Gastroesophageal sphincter (tissue), 4 donors: ENCODE results near the gene NTSR1. TPM values are rescaled to one million over a fixed set of nuclear protein-coding genes. Genes with fewer than 3 reads are reported as not detected.

Experiments used
- ATAC-seq: fragments of 150-250 bp; one replicate; pipeline ENCODE4 v1.9.1; 2016; ENCODE audit warnings: mild to moderate bottlenecking, moderate library complexity
- H3K27ac ChIP-seq, 4 donors: fragments of 200-600 bp; sonication (generic) in 3 of 4; 1 replicate in 3 of 4; 2 replicates in 1 of 4; pipeline ENCODE4 v1.5.1; 2016 to 2019
- H3K27me3 ChIP-seq: fragments of 200-600 bp; sonication (generic); one replicate; pipeline ENCODE4 v1.5.1; 2019
- H3K36me3 ChIP-seq, 2 donors: fragments of 200-600 bp; sonication (generic); one replicate each; pipeline ENCODE4 v1.5.1; 2019; ENCODE audit warnings: control low read depth in 1 of 2
- H3K4me1 ChIP-seq, 3 donors: fragments of 200-600 bp; sonication (generic); 1 replicate in 2 of 3; 2 replicates in 1 of 3; pipeline ENCODE4 v1.5.1; 2016 to 2019; ENCODE audit warnings: control low read depth in 2 of 3
- H3K4me3 ChIP-seq, 2 donors: fragments of 200-600 bp; sonication (generic); one replicate each; pipeline ENCODE4 v1.5.1; 2019; ENCODE audit warnings: mild to moderate bottlenecking in 1 of 2, moderate library complexity in 1 of 2
- H3K9me3 ChIP-seq, 3 donors: fragments of 200-600 bp; sonication (generic); one replicate each; pipeline ENCODE4 v1.5.1; 2017 to 2019; ENCODE audit warnings: control low read depth in 2 of 3
- EP300 ChIP-seq: sonication (generic); formaldehyde crosslinking; IDR thresholded peaks from one replicate; pipeline ENCODE4 v1.6.1; 2017; ENCODE audit warnings: antibody characterized with exemption, mild to moderate bottlenecking
- POLR2A ChIP-seq, 2 donors: fragments of 450-650 bp; IDR thresholded peaks; one replicate each; pipeline ENCODE4 v1.6.1; 2017; ENCODE audit warnings: antibody characterized with exemption in 2 of 2, mild to moderate bottlenecking in 2 of 2, moderate library complexity in 1 of 2
- POLR2AphosphoS5 ChIP-seq: sonication (generic); formaldehyde crosslinking; IDR thresholded peaks from one replicate; pipeline ENCODE4 v1.6.1; 2017; ENCODE audit warnings: antibody characterized with exemption
- WGBS, 2 donors: methylation state at CpG; one replicate each; pipeline ENCODE4 v1.1.5; 2018; ENCODE audit warnings: low coverage in 1 of 2; 5-methylcytosine and 5-hydroxymethylcytosine counted together
- total RNA-seq, 4 donors: library from RNA; depleted of rRNA; stranded (reverse); fragments of >200 nt; gene quantifications; one replicate each; pipeline ENCODE4 v1.1.0, GENCODE V29; 2016
- TF ChIP-seq, protein P1 (sequence below), 4 experiments: fragments of 200-600 bp in 2 of 4; fragments of 450-650 bp in 2 of 4; sonication (generic) in 1 of 4; IDR thresholded peaks; one replicate each; pipeline ENCODE4 v1.5.1; 2017 to 2019; ENCODE audit warnings: antibody characterized with exemption in 4 of 4, mild to moderate bottlenecking in 2 of 4, moderate library complexity in 2 of 4

NTSR1 gene
- total RNA-seq, 4 donors from 2014 or later = 0.13 to 0.85 (median 0.19) TPM

GRCh38 chr20:62741191-62741691 lies 32.6 kb downstream of the NTSR1 start:
- no peaks in the 10 kb centered on the region for H3K9me3 ChIP-seq
- peaks cover 0 to 9% (median 0%) of the 10 kb centered on the region in 3 donors for H3K4me1 ChIP-seq
- H3K36me3 ChIP-seq = no peaks in the 10 kb centered on the region
- no CpG with 5 or more reads among the region's 9 CpGs for WGBS, 2 donors
- TF ChIP-seq POLR2AphosphoS5 = no peak
- no peak for TF ChIP-seq POLR2A (IDR thresholded peaks at IDR 0.05)
- no peak for TF ChIP-seq EP300
- TF ChIP-seq, protein P1, sequence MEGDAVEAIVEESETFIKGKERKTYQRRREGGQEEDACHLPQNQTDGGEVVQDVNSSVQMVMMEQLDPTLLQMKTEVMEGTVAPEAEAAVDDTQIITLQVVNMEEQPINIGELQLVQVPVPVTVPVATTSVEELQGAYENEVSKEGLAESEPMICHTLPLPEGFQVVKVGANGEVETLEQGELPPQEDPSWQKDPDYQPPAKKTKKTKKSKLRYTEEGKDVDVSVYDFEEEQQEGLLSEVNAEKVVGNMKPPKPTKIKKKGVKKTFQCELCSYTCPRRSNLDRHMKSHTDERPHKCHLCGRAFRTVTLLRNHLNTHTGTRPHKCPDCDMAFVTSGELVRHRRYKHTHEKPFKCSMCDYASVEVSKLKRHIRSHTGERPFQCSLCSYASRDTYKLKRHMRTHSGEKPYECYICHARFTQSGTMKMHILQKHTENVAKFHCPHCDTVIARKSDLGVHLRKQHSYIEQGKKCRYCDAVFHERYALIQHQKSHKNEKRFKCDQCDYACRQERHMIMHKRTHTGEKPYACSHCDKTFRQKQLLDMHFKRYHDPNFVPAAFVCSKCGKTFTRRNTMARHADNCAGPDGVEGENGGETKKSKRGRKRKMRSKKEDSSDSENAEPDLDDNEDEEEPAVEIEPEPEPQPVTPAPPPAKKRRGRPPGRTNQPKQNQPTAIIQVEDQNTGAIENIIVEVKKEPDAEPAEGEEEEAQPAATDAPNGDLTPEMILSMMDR (IDR thresholded peaks at IDR 0.05) = no peak
- H3K4me3 ChIP-seq = no peak overlapping the region
- H3K27ac ChIP-seq = peak overlapping the region in 2 of 4 donors; percentile 10 to 24
- H3K27me3 ChIP-seq = peaks cover 76% of the 10 kb centered on the region
- ATAC-seq = no peak

GRCh38 chr20:62741701-62742491 lies 33.3 kb downstream of the NTSR1 start:
- Histone ChIP-seq H3K27ac (no peak overlapping the region), H3K4me1 (peaks cover 0 to 9% (median 0%) of the 10 kb centered on the region in 3 donors), H3K9me3 (no peaks in the 10 kb centered on the region), H3K36me3 (no peaks in the 10 kb centered on the region), H3K4me3 (no peak overlapping the region), H3K27me3 (peaks cover 72% of the 10 kb centered on the region)
- no peak for TF ChIP-seq POLR2A (IDR thresholded peaks at IDR 0.05)
- no peak for TF ChIP-seq EP300
- TF ChIP-seq POLR2AphosphoS5 = no peak
- TF ChIP-seq, protein P1 (IDR thresholded peaks at IDR 0.05) = no peak
- 86 to 100% methylated on average over 1 to 16 of the region's 18 CpGs for WGBS, 2 donors
- ATAC-seq = no peak

DNA sequence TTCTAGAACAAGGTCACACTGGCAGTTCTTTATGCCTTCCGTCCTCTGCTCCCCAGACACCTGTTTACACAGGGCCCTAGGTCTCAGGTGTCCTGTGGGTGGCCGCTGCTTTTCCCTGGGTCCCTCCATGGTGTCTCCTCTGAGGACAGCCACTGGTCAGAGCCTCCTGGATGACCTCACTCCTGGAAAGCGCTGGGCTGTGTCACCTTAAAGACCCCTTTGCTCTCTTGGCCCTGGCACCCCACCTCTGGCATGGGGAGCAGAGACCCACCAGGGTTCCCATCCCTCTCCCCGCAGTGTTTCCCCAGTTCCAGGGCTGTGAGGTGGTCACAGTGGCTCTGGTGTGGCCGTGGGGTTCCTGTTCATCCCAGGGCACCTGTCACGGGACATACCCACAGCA lies 33.9 kb downstream of the NTSR1 start:
- Histone ChIP-seq H3K27me3 (peaks cover 66% of the 10 kb centered on the region), H3K9me3 (no peaks in the 10 kb centered on the region), H3K36me3 (no peaks in the 10 kb centered on the region), H3K27ac (no peak overlapping the region), H3K4me1 (peaks cover 0 to 9% (median 0%) of the 10 kb centered on the region in 3 donors), H3K4me3 (no peak overlapping the region)
- ATAC-seq = no peak
- TF ChIP-seq POLR2A (IDR thresholded peaks at IDR 0.05) (no peak), EP300 (no peak), POLR2AphosphoS5 (no peak)
- TF ChIP-seq, protein P1 (IDR thresholded peaks at IDR 0.05) = no peak
- 80% methylated on average over 1 of the region's 6 CpGs; no CpG with 5 or more reads in 1 of the 2 donors for WGBS, 2 donors

DNA sequence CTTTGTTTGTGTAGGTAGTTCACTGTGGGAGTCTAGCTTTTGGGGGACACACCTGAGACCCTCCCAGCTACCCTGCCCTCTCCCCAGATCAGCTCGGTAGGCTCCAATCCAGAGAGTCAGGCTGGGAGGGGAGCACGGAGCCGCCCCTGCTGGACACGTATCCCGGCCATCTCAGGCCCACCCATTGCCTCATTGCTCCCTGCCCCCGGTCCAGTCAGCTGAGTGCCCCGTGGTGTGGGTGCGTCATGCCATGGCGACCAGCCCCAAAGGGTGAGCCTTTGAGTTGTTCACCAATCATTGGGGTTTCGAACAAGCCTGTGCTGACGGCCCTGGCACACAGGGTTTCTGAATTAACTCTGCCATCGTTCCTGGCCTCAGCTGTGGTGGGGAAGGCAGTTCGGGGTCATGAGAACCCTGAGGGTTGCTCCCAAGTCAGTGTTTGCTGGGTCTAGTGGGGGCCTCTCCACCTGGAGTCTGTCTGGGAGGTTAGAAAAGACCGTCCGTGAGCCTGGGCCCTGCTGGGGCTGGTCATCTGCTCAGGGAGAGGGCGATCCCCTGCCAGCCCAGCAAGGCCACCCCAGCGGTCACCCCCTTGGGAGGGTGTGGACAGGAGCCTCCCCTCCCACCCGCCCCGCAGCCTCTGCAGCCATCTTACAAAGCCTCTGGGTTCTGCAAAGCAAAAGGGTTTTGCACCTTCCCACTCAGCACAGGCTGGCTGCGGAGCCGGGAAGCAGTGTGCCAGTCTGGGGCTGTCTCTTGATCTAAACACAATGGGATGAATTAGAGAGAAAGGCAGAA lies 34.5 kb downstream of the NTSR1 start:
- peaks cover 60% of the 10 kb centered on the region for H3K27me3 ChIP-seq
- H3K9me3 ChIP-seq = no peaks in the 10 kb centered on the region
- H3K36me3 ChIP-seq = no peaks in the 10 kb centered on the region
- no peak for ATAC-seq
- TF ChIP-seq, protein P1 (IDR thresholded peaks at IDR 0.05) = no peak
- TF ChIP-seq EP300 = no peak
- no peak for TF ChIP-seq POLR2A (IDR thresholded peaks at IDR 0.05)
- TF ChIP-seq POLR2AphosphoS5 = no peak
- H3K4me3 ChIP-seq = no peak overlapping the region
- WGBS, 2 donors = no CpG with 5 or more reads among the region's 21 CpGs
- H3K4me1 ChIP-seq = peaks cover 0 to 9% (median 0%) of the 10 kb centered on the region in 3 donors
- H3K27ac ChIP-seq = no peak overlapping the region
